HepG2 (cell line): Measurements from ENCODE around the gene SLC25A27. TPM values are rescaled to one million over a fixed set of nuclear protein-coding genes. Genes with fewer than 3 reads are reported as not detected.

Source experiments
- ATAC-seq: fragments of 200-7000 bp; cut with Tn5 transposase; 3 replicates; pipeline ENCODE4 v1.9.1; 2020; ENCODE audit warnings: mild to moderate bottlenecking, moderate library complexity
- BruUV-seq: library from RNA; stranded (reverse); fragments of 400-500 nt; replicated peaks from 2 replicates; lab custom pipeline; 2021; lab: Mats Ljungman, UMichigan
- CTCF ChIA-PET: fragments of 300-600 bp; formaldehyde crosslinking; extraction: SDS; loops from one replicate; lab custom pipeline; 2021; ENCODE audit warnings: low total read pairs, inconsistent platforms, low intra/inter-chr PET ratio; lab: Yijun Ruan, JAX
- POLR2A ChIA-PET: fragments of 350-600 bp; sonication (Branson Sonifier 250); formaldehyde crosslinking; loops from one replicate; lab custom pipeline; 2020; ENCODE audit warnings: antibody characterized with exemption, inconsistent platforms; lab: Yijun Ruan, JAX
- DNase-seq: peaks from one replicate; pipeline ENCODE4 v3.0.0-alpha.2; 2015; ENCODE audit warnings: low spot score
- FAIRE-seq: peaks from 3 replicates; lab custom pipeline; 2011; peaks lifted over from hg19 to GRCh38; lab: Jason Lieb, UNC
- H2AFZ ChIP-seq: one replicate; pipeline ENCODE4 v1.6.1; 2011; ENCODE audit warnings: low read length, inconsistent platforms
- H3K27ac ChIP-seq: fragments of 300-600 bp; 3 replicates; pipeline ENCODE4 v1.8.0; 2011; ENCODE audit warnings: mixed run types, mild to moderate bottlenecking, mixed read lengths, low read length, inconsistent platforms; ENCODE audit not compliant: insufficient read depth; ENCODE audit errors: extremely low read length
- H3K27me3 ChIP-seq, 2 experiments: fragments of 200-600 bp in 1 of 2; 2 replicates in 1 of 2; 3 replicates in 1 of 2; pipeline versions ENCODE4 v1.6.0 to v1.8.0; 2011; ENCODE audit warnings: low read length in 2 of 2, mild to moderate bottlenecking in 2 of 2, moderate library complexity in 2 of 2, inconsistent platforms in 1 of 2; ENCODE audit not compliant: insufficient read depth in 2 of 2, control insufficient read depth in 1 of 2
- H3K36me3 ChIP-seq, 2 experiments: fragments of 200-600 bp in 1 of 2; replicated peaks in 1 of 2; 2 replicates in 1 of 2; 3 replicates in 1 of 2; pipeline versions ENCODE4 v1.5.1 to v1.8.0; 2011; ENCODE audit warnings: low read length in 2 of 2, inconsistent platforms in 1 of 2; ENCODE audit not compliant: insufficient read depth in 2 of 2, control insufficient read depth in 1 of 2
- H3K4me1 ChIP-seq: 2 replicates; pipeline ENCODE4 v1.5.1; 2012; ENCODE audit warnings: low read length, inconsistent platforms; ENCODE audit not compliant: insufficient read depth
- H3K4me2 ChIP-seq: 2 replicates; pipeline ENCODE4 v1.6.0; 2011; ENCODE audit warnings: low read depth, low read length, inconsistent platforms
- H3K4me3 ChIP-seq, 3 experiments: fragments of 200-600 bp in 1 of 3; sonication (generic), shearing (Covaris generic) in 1 of 3; replicated peaks in 1 of 3; 2 replicates each; pipeline ENCODE4 v1.5.1; 2011 to 2016; ENCODE audit warnings: low read length in 3 of 3, inconsistent platforms in 2 of 3, low read depth in 2 of 3, mild to moderate bottlenecking in 2 of 3, control low read depth in 1 of 3, mixed read lengths in 1 of 3; ENCODE audit not compliant: insufficient read depth in 1 of 3
- H3K79me2 ChIP-seq: one replicate; pipeline ENCODE4 v1.6.1; 2011; ENCODE audit warnings: low read length, inconsistent platforms; ENCODE audit not compliant: insufficient read depth
- H3K9ac ChIP-seq: 2 replicates; pipeline ENCODE4 v1.6.0; 2011; ENCODE audit warnings: mild to moderate bottlenecking, low read depth, low read length, inconsistent platforms; ENCODE audit not compliant: insufficient read depth
- H3K9me3 ChIP-seq: 2 replicates; pipeline ENCODE4 v1.5.1; 2012; ENCODE audit warnings: mild to moderate bottlenecking, low read length
- H4K20me1 ChIP-seq: 2 replicates; pipeline ENCODE4 v1.6.0; 2011; ENCODE audit warnings: inconsistent platforms, mild to moderate bottlenecking, low read length, moderate library complexity; ENCODE audit not compliant: insufficient read depth
- CHCHD3 ChIP-seq: sonication (generic); formaldehyde crosslinking; IDR thresholded peaks from 2 replicates; pipeline ENCODE4 v1.8.0; 2022; ENCODE audit warnings: mild to moderate bottlenecking, missing genetic modification reagents, moderate library complexity
- GTF3A ChIP-seq: sonication (generic); formaldehyde crosslinking; conservative IDR thresholded peaks from 2 replicates; pipeline ENCODE4 v1.4.0; 2020; ENCODE audit warnings: mild to moderate bottlenecking, missing genetic modification reagents
- ZNF160 ChIP-seq: sonication (generic); formaldehyde crosslinking; IDR thresholded peaks from 2 replicates; pipeline ENCODE4 v1.8.0; 2022; ENCODE audit warnings: mild to moderate bottlenecking, inconsistent platforms, missing genetic modification reagents
- ZNF564 ChIP-seq: sonication (generic); formaldehyde crosslinking; IDR thresholded peaks from 2 replicates; pipeline ENCODE4 v1.8.1; 2023; ENCODE audit warnings: mild to moderate bottlenecking, missing genetic modification reagents
- ZNF761 ChIP-seq: sonication (generic); formaldehyde crosslinking; conservative IDR thresholded peaks from 2 replicates; pipeline ENCODE4 v1.4.0; 2020; ENCODE audit warnings: mild to moderate bottlenecking, missing genetic modification reagents
- WGBS: methylation state at CpG from one replicate; pipeline ENCODE4 v1.1.6; 2017; ENCODE audit warnings: low lambda C conversion rate; 5-methylcytosine and 5-hydroxymethylcytosine counted together
- in situ Hi-C: cut with HindIII; loops from 2 replicates; pipeline ENCODE4 v1.10.0; 2017; ENCODE audit warnings: low pct_unique_long_range_greater_than_20kb; ENCODE audit not compliant: extremely low pct_ligation_motif_present
- intact Hi-C: fragments of 100-400 bp; cut with micrococcal nuclease; formaldehyde crosslinking; loops from one replicate; pipeline ENCODE4 v1.10.0; 2022; ENCODE audit not compliant: unreplicated experiment
- polyA plus RNA-seq, 8 experiments: library from polyadenylated mRNA; depleted of rRNA in 3 of 8; stranded (reverse) in 7 of 8; unstranded in 1 of 8; fragments of >200 nt; fragmentation: Illumina TruSeq in 4 of 8; extraction: Trizol in 4 of 8; gene quantifications; 2 replicates each; pipeline versions ENCODE4 v1.2.1 to v1.2.3, GENCODE V29; 2011 to 2016; ENCODE audit warnings: low read depth in 4 of 8, missing spikeins in 1 of 8, mixed read lengths in 1 of 8; ENCODE audit not compliant: insufficient read depth in 1 of 8
- total RNA-seq, 5 experiments: library from RNA; depleted of rRNA; stranded (reverse); fragments of >200 nt; fragmentation: Illumina TruSeq; extraction: Trizol; gene quantifications; 2 replicates each; pipeline ENCODE4 v1.2.3, GENCODE V29; 2016; ENCODE audit warnings: low read depth in 1 of 5
- TF ChIP-seq, protein P1 (sequence below): sonication (generic); formaldehyde crosslinking; IDR thresholded peaks from 2 replicates; pipeline ENCODE4 v1.5.0; 2020; ENCODE audit warnings: mild to moderate bottlenecking, missing genetic modification reagents, borderline replicate concordance
- TF ChIP-seq, protein P2 (sequence below): sonication (generic); formaldehyde crosslinking; IDR thresholded peaks from 2 replicates; pipeline ENCODE4 v1.5.1; 2020; ENCODE audit warnings: missing genetic modification reagents, mild to moderate bottlenecking, borderline replicate concordance

Gene SLC25A27
- total and polyA plus RNA-seq, 2 of the 13 experiments (the other 11 are each of a cell fraction or from before 2014, with no cell fraction given), result 0.46 to 1.3 TPM

DNA sequence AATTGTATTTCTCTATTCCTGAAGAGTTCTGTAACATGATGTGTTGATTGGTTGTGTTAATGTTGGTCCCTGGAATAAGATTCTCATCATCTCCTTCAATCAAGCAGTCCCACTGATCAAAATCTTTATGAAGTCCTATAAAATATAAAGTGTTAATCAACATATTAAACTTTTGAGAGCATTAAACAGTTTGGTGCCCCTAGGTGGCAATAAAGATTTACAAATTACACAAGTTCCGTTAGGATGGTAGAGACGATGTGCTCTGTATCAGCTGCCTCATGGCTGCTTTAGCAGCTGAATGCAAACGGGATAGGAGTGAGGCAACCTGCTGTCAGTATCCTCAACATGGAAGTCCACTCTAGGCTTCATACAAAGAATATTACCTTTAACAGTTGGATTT is 51.8 kb downstream of the SLC25A27 start (continued):
- TF ChIP-seq, protein P1, sequence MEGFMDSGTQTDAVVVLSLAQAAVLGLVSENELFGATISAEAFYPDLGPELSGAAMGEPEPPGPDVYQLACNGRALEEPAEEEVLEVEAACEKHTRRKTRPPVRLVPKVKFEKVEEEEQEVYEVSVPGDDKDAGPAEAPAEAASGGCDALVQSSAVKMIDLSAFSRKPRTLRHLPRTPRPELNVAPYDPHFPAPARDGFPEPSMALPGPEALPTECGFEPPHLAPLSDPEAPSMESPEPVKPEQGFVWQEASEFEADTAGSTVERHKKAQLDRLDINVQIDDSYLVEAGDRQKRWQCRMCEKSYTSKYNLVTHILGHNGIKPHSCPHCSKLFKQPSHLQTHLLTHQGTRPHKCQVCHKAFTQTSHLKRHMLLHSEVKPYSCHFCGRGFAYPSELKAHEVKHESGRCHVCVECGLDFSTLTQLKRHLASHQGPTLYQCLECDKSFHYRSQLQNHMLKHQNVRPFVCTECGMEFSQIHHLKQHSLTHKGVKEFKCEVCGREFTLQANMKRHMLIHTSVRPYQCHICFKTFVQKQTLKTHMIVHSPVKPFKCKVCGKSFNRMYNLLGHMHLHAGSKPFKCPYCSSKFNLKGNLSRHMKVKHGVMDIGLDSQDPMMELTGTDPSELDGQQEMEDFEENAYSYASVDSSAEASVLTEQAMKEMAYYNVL, result no peak

DNA sequence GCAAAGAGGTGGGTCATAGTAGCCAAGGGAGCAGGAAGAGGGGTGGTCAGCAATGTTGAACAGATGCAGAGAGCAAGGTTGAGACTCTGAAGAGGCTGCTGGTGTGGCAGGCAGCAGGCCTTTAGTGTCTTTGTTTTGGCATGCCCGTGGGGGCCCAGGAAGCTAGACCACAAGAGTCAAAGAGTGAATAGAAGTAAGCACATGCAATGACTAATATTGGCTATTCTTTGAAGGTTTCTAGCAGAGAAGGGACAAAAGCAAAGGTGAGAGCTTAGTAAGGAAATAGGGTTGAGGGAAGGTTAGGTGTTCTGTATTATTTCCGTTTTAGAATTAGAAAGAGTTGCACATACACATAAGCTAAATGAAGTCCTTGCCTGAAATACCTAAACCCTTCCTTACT is 53.7 kb downstream of the SLC25A27 start:
- H3K4me3 ChIP-seq, result no peak overlapping the region
- no TSS peak for BruUV-seq
- FAIRE-seq (no peak), ATAC-seq (no peak), DNase-seq (no peak)
- 0% methylated on average over 2 of the region's 2 CpGs for WGBS
- ChIA-PET CTCF (no interaction called here), POLR2A (no interaction called here)
- no peak overlapping the region for H3K4me2 ChIP-seq
- in situ Hi-C loops, result no loop called here
- no peaks in the 10 kb centered on the region for H4K20me1 ChIP-seq
- no peak overlapping the region for H3K27ac ChIP-seq
- intact Hi-C loops, result no loop called here
- H3K27me3 ChIP-seq, result no peaks in the 10 kb centered on the region
- no peaks in the 10 kb centered on the region for H3K36me3 ChIP-seq
- H3K9me3 ChIP-seq, result no peaks in the 10 kb centered on the region
- H3K4me1 ChIP-seq, result no peaks in the 10 kb centered on the region
- H2AFZ ChIP-seq, result no peak overlapping the region
- TF ChIP-seq ZNF160 (no peak), GTF3A (CRISPR knock-in tag) (no peak), ZNF761 (no peak), ZNF564 (no peak), CHCHD3 (no peak)
- TF ChIP-seq, protein P2, sequence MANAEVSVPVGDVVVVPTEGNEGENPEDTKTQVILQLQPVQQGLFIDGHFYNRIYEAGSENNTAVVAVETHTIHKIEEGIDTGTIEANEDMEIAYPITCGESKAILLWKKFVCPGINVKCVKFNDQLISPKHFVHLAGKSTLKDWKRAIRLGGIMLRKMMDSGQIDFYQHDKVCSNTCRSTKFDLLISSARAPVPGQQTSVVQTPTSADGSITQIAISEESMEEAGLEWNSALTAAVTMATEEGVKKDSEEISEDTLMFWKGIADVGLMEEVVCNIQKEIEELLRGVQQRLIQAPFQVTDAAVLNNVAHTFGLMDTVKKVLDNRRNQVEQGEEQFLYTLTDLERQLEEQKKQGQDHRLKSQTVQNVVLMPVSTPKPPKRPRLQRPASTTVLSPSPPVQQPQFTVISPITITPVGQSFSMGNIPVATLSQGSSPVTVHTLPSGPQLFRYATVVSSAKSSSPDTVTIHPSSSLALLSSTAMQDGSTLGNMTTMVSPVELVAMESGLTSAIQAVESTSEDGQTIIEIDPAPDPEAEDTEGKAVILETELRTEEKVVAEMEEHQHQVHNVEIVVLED, result no peak
- no peak overlapping the region for H3K9ac ChIP-seq
- no peaks in the 10 kb centered on the region for H3K79me2 ChIP-seq
